Measurements from ENCODE around the gene NUP58. TPM values are rescaled to one million over a fixed set of nuclear protein-coding genes. Genes with fewer than 3 reads are reported as not detected.
"Not testable (repeated sequence)": the region's sequence is repeated elsewhere in the genome, so short reads cannot be mapped to it uniquely, and the experiment has no call there.

Gene NUP58
- total and polyA plus RNA-seq, 2 donors = 22.5 to 46.8 TPM

GRCh38 chr13:25291691-25292090, 9.7 kb upstream of the NUP58 start:
- no peak for DNase-seq (ENCODE audit: low read depth in 6 of 9, low spot score in 9 of 9)
- H3K27ac ChIP-seq (ENCODE audit: low read depth in 1 of 2, low read length in 1 of 2) = no peak overlapping the region
- no peak overlapping the region for H3K4me3 ChIP-seq (ENCODE audit: low read length in 2 of 2)
- 100% methylated on average over 1 of the region's 1 CpG for WGBS
- peaks cover 0 to 12% of the 10 kb centered on the region in 2 donors for H3K4me1 ChIP-seq (ENCODE audit: control insufficient read depth in 2 of 2, insufficient read depth in 2 of 2, low read length in 2 of 2)
- H3K27me3 ChIP-seq (ENCODE audit: control insufficient read depth in 2 of 2, insufficient read depth in 1 of 2, low read length in 1 of 2) = peaks cover 0 to 2% of the 10 kb centered on the region in 2 donors
- no peaks in the 10 kb centered on the region for H3K36me3 ChIP-seq (ENCODE audit: control insufficient read depth in 2 of 2, insufficient read depth in 2 of 2, low read length in 1 of 2)
- H3K9me3 ChIP-seq (ENCODE audit: control insufficient read depth in 2 of 2, insufficient read depth in 1 of 2, low read length in 1 of 2) = no peaks in the 10 kb centered on the region

DNA sequence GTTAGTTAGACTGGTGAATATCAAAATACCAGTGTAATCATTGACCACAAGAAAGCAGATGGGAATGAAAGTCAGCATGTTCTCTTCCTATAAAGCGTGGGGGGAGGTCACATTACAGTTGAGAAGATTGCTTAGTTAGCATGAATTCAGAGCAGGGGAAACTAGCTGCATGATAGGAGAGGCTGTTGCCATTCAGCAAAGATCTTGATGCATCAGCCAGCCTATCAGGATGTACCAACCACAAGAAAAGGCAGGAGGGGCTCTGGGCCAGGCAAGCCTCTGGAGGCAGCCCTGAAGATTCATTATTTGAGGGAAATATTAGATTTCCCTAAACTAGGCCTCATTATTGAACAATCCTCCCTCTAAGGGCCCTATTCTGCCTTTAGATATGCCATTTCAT, 9.1 kb upstream of the NUP58 start:
- peaks cover 0 to 12% of the 10 kb centered on the region in 2 donors for H3K4me1 ChIP-seq (ENCODE audit: control insufficient read depth in 2 of 2, insufficient read depth in 2 of 2, low read length in 2 of 2)
- H3K27ac ChIP-seq (ENCODE audit: low read depth in 1 of 2, low read length in 1 of 2) = peak overlapping the region in 1 of 2 donors; percentile 78
- WGBS = 2% methylated on average over 1 of the region's 1 CpG
- no peaks in the 10 kb centered on the region for H3K9me3 ChIP-seq (ENCODE audit: control insufficient read depth in 2 of 2, insufficient read depth in 1 of 2, low read length in 1 of 2)
- no peaks in the 10 kb centered on the region for H3K36me3 ChIP-seq (ENCODE audit: control insufficient read depth in 2 of 2, insufficient read depth in 2 of 2, low read length in 1 of 2)
- DNase-seq (ENCODE audit: low read depth in 6 of 9, low spot score in 9 of 9) = peak in 6 of 9 donors; percentile 37 to 77 (median 45)
- H3K27me3 ChIP-seq (ENCODE audit: control insufficient read depth in 2 of 2, insufficient read depth in 1 of 2, low read length in 1 of 2) = peaks cover 0 to 2% of the 10 kb centered on the region in 2 donors
- H3K4me3 ChIP-seq (ENCODE audit: low read length in 2 of 2) = no peak overlapping the region

GRCh38 chr13:25295228-25295627, 6.2 kb upstream of the NUP58 start:
- Histone ChIP-seq H3K27ac (ENCODE audit: low read depth in 1 of 2, low read length in 1 of 2) (no peak overlapping the region), H3K4me1 (ENCODE audit: control insufficient read depth in 2 of 2, insufficient read depth in 2 of 2, low read length in 2 of 2) (peaks cover 0 to 7% of the 10 kb centered on the region in 2 donors), H3K9me3 (ENCODE audit: control insufficient read depth in 2 of 2, insufficient read depth in 1 of 2, low read length in 1 of 2) (no peaks in the 10 kb centered on the region), H3K4me3 (ENCODE audit: low read length in 2 of 2) (no peak overlapping the region), H3K27me3 (ENCODE audit: control insufficient read depth in 2 of 2, insufficient read depth in 1 of 2, low read length in 1 of 2) (no peaks in the 10 kb centered on the region), H3K36me3 (ENCODE audit: control insufficient read depth in 2 of 2, insufficient read depth in 2 of 2, low read length in 1 of 2) (no peaks in the 10 kb centered on the region)
- WGBS = 98% methylated on average over 3 of the region's 3 CpGs
- DNase-seq (ENCODE audit: low read depth in 6 of 9, low spot score in 9 of 9) = no peak

- DNase-seq (ENCODE audit: low read depth in 6 of 9, low spot score in 9 of 9) = no peak
- no peaks in the 10 kb centered on the region for H3K36me3 ChIP-seq (ENCODE audit: control insufficient read depth in 2 of 2, insufficient read depth in 2 of 2, low read length in 1 of 2)
- no peaks in the 10 kb centered on the region for H3K27me3 ChIP-seq (ENCODE audit: control insufficient read depth in 2 of 2, insufficient read depth in 1 of 2, low read length in 1 of 2)
- H3K9me3 ChIP-seq (ENCODE audit: control insufficient read depth in 2 of 2, insufficient read depth in 1 of 2, low read length in 1 of 2) = peaks cover 0 to 1% of the 10 kb centered on the region in 2 donors
- no peak overlapping the region for H3K4me3 ChIP-seq (ENCODE audit: low read length in 2 of 2)
- peaks cover 3 to 8% of the 10 kb centered on the region in 2 donors for H3K4me1 ChIP-seq (ENCODE audit: control insufficient read depth in 2 of 2, insufficient read depth in 2 of 2, low read length in 2 of 2)
- no peak overlapping the region for H3K27ac ChIP-seq (ENCODE audit: low read depth in 1 of 2, low read length in 1 of 2)
- WGBS = 88% methylated on average over 3 of the region's 3 CpGs
These were observed 5.7 kb upstream of the NUP58 start for GRCh38 chr13:25295701-25296100.

- Histone ChIP-seq H3K4me3 (ENCODE audit: low read length in 2 of 2) (peak overlapping the region; percentile 95 to 98), H3K36me3 (ENCODE audit: control insufficient read depth in 2 of 2, insufficient read depth in 2 of 2, low read length in 1 of 2) (peaks cover 0 to 24% of the 10 kb centered on the region in 2 donors), H3K4me1 (ENCODE audit: control insufficient read depth in 2 of 2, insufficient read depth in 2 of 2, low read length in 2 of 2) (peaks cover 8 to 11% of the 10 kb centered on the region in 2 donors), H3K9me3 (ENCODE audit: control insufficient read depth in 2 of 2, insufficient read depth in 1 of 2, low read length in 1 of 2) (peaks cover 0 to 5% of the 10 kb centered on the region in 2 donors), H3K27ac (ENCODE audit: low read depth in 1 of 2, low read length in 1 of 2) (peak overlapping the region; percentile 78 to 93), H3K27me3 (ENCODE audit: control insufficient read depth in 2 of 2, insufficient read depth in 1 of 2, low read length in 1 of 2) (no peaks in the 10 kb centered on the region)
- WGBS = 27% methylated on average over 33 of the region's 33 CpGs
- DNase-seq (ENCODE audit: low read depth in 6 of 9, low spot score in 9 of 9) = peak in 1 of 9 donors; percentile 21
These were observed 521 bp upstream of the NUP58 start for GRCh38 chr13:25300861-25301346.

DNA sequence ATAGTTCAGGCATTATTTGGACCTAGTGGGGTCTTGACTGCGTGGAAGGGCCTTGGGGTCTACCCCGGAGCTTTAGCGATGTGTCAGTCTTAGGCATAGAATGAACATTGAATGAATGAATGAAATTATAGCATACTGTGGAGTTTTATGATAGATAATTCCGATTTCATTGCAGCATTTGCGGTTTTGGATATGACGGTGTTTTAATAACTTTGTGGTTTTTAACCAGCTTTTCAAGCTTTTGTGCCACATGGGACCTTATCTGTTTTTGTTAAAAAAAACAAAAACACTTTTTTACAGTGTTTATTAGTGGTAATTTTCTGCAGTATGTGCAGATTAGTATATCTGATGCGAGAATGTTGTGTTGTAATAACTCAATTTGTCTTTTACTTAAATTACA, 696 bp downstream of the NUP58 start:
- no peak for DNase-seq (ENCODE audit: low read depth in 6 of 9, low spot score in 9 of 9)
- Histone ChIP-seq H3K9me3 (ENCODE audit: control insufficient read depth in 2 of 2, insufficient read depth in 1 of 2, low read length in 1 of 2) (peaks cover 0 to 5% of the 10 kb centered on the region in 2 donors), H3K4me3 (ENCODE audit: low read length in 2 of 2) (peak overlapping the region; percentile 95 to 98), H3K27me3 (ENCODE audit: control insufficient read depth in 2 of 2, insufficient read depth in 1 of 2, low read length in 1 of 2) (no peaks in the 10 kb centered on the region), H3K36me3 (ENCODE audit: control insufficient read depth in 2 of 2, insufficient read depth in 2 of 2, low read length in 1 of 2) (peaks cover 0 to 25% of the 10 kb centered on the region in 2 donors), H3K4me1 (ENCODE audit: control insufficient read depth in 2 of 2, insufficient read depth in 2 of 2, low read length in 2 of 2) (peaks cover 8 to 11% of the 10 kb centered on the region in 2 donors), H3K27ac (ENCODE audit: low read depth in 1 of 2, low read length in 1 of 2) (peak overlapping the region; percentile 93 to 96)
- WGBS = 6% methylated on average over 7 of the region's 7 CpGs

GRCh38 chr13:25306671-25307464, 5.4 kb downstream of the NUP58 start:
- H3K4me1 ChIP-seq (ENCODE audit: control insufficient read depth in 2 of 2, insufficient read depth in 2 of 2, low read length in 2 of 2) = peaks cover 2 to 5% of the 10 kb centered on the region in 2 donors
- no peak overlapping the region for H3K4me3 ChIP-seq (ENCODE audit: low read length in 2 of 2)
- WGBS = 96% methylated on average over 7 of the region's 7 CpGs
- no peak overlapping the region for H3K27ac ChIP-seq (ENCODE audit: low read depth in 1 of 2, low read length in 1 of 2)
- H3K27me3 ChIP-seq (ENCODE audit: control insufficient read depth in 2 of 2, insufficient read depth in 1 of 2, low read length in 1 of 2) = no peaks in the 10 kb centered on the region
- peaks cover 11 to 59% of the 10 kb centered on the region in 2 donors for H3K36me3 ChIP-seq (ENCODE audit: control insufficient read depth in 2 of 2, insufficient read depth in 2 of 2, low read length in 1 of 2)
- H3K9me3 ChIP-seq (ENCODE audit: control insufficient read depth in 2 of 2, insufficient read depth in 1 of 2, low read length in 1 of 2) = no peaks in the 10 kb centered on the region
- no peak for DNase-seq (ENCODE audit: low read depth in 6 of 9, low spot score in 9 of 9)

DNA sequence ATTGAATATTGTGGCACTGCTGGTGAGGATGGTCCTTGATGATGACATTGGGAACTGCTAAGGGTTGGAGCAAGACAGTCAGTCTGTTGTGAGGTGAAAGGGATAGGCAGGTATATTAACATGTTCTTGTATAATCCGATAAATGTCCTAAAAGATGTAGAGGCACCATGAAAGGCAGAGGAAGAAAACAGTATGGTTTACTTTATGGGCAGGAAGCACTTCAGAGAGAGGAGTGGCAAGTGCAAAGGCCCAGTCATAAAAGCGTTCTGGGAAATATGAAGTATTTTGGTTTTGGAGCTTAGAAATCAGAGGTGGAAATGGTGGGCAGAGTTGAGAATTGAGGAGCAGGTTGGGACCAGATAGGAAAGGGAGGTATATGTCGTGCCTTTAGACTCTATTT, 9.5 kb downstream of the NUP58 start:
- Histone ChIP-seq H3K36me3 (ENCODE audit: control insufficient read depth in 2 of 2, insufficient read depth in 2 of 2, low read length in 1 of 2) (peaks cover 22 to 65% of the 10 kb centered on the region in 2 donors), H3K4me3 (ENCODE audit: low read length in 2 of 2) (no peak overlapping the region), H3K4me1 (ENCODE audit: control insufficient read depth in 2 of 2, insufficient read depth in 2 of 2, low read length in 2 of 2) (no peaks in the 10 kb centered on the region), H3K27me3 (ENCODE audit: control insufficient read depth in 2 of 2, insufficient read depth in 1 of 2, low read length in 1 of 2) (no peaks in the 10 kb centered on the region), H3K27ac (ENCODE audit: low read depth in 1 of 2, low read length in 1 of 2) (no peak overlapping the region), H3K9me3 (ENCODE audit: control insufficient read depth in 2 of 2, insufficient read depth in 1 of 2, low read length in 1 of 2) (no peaks in the 10 kb centered on the region)
- 98% methylated on average over 3 of the region's 3 CpGs for WGBS
- DNase-seq (ENCODE audit: low read depth in 6 of 9, low spot score in 9 of 9) = no peak

GRCh38 chr13:25318946-25319345, 17.5 kb downstream of the NUP58 start:
- not testable (repeated sequence) for H3K27ac ChIP-seq (ENCODE audit: low read depth in 1 of 2, low read length in 1 of 2); H3K4me3 ChIP-seq (ENCODE audit: low read length in 2 of 2); H3K9me3 ChIP-seq (ENCODE audit: control insufficient read depth in 2 of 2, insufficient read depth in 1 of 2, low read length in 1 of 2); H3K4me1 ChIP-seq (ENCODE audit: control insufficient read depth in 2 of 2, insufficient read depth in 2 of 2, low read length in 2 of 2); H3K27me3 ChIP-seq (ENCODE audit: control insufficient read depth in 2 of 2, insufficient read depth in 1 of 2, low read length in 1 of 2); DNase-seq (ENCODE audit: low read depth in 6 of 9, low spot score in 9 of 9)
- H3K36me3 ChIP-seq (ENCODE audit: control insufficient read depth in 2 of 2, insufficient read depth in 2 of 2, low read length in 1 of 2) = peaks cover 13 to 60% of the 10 kb centered on the region in 2 donors
- WGBS = 96% methylated on average over 4 of the region's 4 CpGs
